Cardiac atrium fibroblast (primary cell): ENCODE results near the gene RGS5. TPM values are rescaled to one million over a fixed set of nuclear protein-coding genes. Genes with fewer than 3 reads are reported as not detected.

Experiments
- total RNA-seq: library from RNA; depleted of rRNA; stranded (reverse); fragments of >200 nt; gene quantifications from 2 replicates; pipeline ENCODE4 v1.2.3, GENCODE V29; 2015

RGS5 gene, protein sequence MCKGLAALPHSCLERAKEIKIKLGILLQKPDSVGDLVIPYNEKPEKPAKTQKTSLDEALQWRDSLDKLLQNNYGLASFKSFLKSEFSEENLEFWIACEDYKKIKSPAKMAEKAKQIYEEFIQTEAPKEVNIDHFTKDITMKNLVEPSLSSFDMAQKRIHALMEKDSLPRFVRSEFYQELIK
- total RNA-seq, result 60.3 and 166 TPM in 2 replicates

GRCh38 chr1:163202833-163203451 is at the start of gene RGS5:
Gene RGS5, minus strand, starts transcription at chr1:163202916. Its CDS starts 81 bp downstream, at chr1:163202835.

Other genes starting within 250 kb of the RGS5 start
- gene RGS4, start 133.6 kb downstream of the RGS5 start, total RNA-seq, result 216 and 252 TPM in 2 replicates
- gene NUF2, start 119.0 kb upstream of the RGS5 start, total RNA-seq, result 3.6 and 4.7 TPM in 2 replicates